NCI-H226 (cell line): ENCODE measurements around the gene SCARB1.
A peak's percentile ranks its signal among the peaks of the same experiment; 100 is the strongest.

Experiments
- DNase-seq: peaks from one replicate; pipeline ENCODE4 v3.0.0-alpha.2; 2015

SCARB1 gene

GRCh38 chr12:124819525-124819924 is 44.1 kb downstream of the SCARB1 start:
- DNase-seq: no peak

- no peak for DNase-seq
Measured at GRCh38 chr12:124819080-124819479, 44.6 kb downstream of the SCARB1 start.

- no peak for DNase-seq
Measured at GRCh38 chr12:124817076-124818000, 46.3 kb downstream of the SCARB1 start.

GRCh38 chr12:124816295-124816854 is 47.3 kb downstream of the SCARB1 start:
- no peak for DNase-seq

GRCh38 chr12:124814741-124815613 is 48.7 kb downstream of the SCARB1 start:
- DNase-seq: no peak

- DNase-seq: no peak
Measured at GRCh38 chr12:124813782-124814181, 49.9 kb downstream of the SCARB1 start.

GRCh38 chr12:124812979-124813378 is 50.7 kb downstream of the SCARB1 start:
- no peak for DNase-seq

- DNase-seq: no peak
Measured at GRCh38 chr12:124812356-124812755, 51.3 kb downstream of the SCARB1 start.

GRCh38 chr12:124811633-124812032 is 52.0 kb downstream of the SCARB1 start:
- DNase-seq: no peak

- no peak for DNase-seq
Measured at GRCh38 chr12:124809878-124810277, 53.8 kb downstream of the SCARB1 start.

GRCh38 chr12:124809391-124809790 is 54.3 kb downstream of the SCARB1 start:
- no peak for DNase-seq

- no peak for DNase-seq
Measured at GRCh38 chr12:124808272-124808671, 55.4 kb downstream of the SCARB1 start.

GRCh38 chr12:124805876-124806668 is 57.6 kb downstream of the SCARB1 start:
- DNase-seq: no peak

- DNase-seq: no peak
Measured at GRCh38 chr12:124805050-124805449, 58.6 kb downstream of the SCARB1 start.

GRCh38 chr12:124804011-124804621 is 59.5 kb downstream of the SCARB1 start:
- peak; percentile 88 for DNase-seq

- no peak for DNase-seq
Measured at GRCh38 chr12:124802361-124802760, 61.3 kb downstream of the SCARB1 start.

GRCh38 chr12:124800506-124800905 is 63.2 kb downstream of the SCARB1 start:
- DNase-seq: no peak

- no peak for DNase-seq
Measured at GRCh38 chr12:124797321-124797720, 66.3 kb downstream of the SCARB1 start.

GRCh38 chr12:124796303-124796960 is 67.2 kb downstream of the SCARB1 start:
- no peak for DNase-seq

GRCh38 chr12:124795081-124795948 is 68.3 kb downstream of the SCARB1 start:
- DNase-seq: no peak
